ENCODE measurements around the gene CDK19.

DNA sequence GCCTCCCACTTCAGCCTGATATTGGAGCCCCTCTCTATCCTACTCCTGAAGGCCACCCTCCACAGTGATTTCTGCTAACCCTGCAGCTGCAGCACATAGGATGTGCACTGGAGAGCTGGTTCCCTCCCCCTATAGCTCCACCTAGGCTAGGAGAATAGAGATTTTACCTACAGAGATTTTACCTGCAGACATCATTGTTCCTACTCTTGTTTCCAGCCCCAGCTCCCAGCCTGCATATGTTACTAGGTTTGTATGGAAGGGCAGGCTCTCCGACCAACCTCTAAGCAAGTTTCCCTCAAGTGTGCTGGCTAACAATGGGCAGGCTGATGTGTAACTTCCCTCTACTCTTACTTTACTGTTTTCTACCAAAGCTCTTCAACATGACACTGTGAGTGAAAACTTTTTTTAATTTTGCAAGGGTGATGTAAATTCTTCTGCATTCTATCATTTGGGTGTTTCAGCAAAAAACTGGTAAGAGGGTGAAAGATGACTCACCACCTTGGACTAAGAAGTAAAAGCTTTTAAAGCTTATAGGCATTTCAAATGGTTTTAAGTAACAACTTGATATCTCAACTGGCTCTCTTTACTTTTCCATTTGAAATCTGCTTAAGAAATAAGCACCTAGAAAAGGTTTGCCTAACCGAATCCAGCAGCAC lies 106.8 kb downstream of the CDK19 start:
- no peak for TF ChIP-seq POLR2A (IDR thresholded peaks at IDR 0.05)
- TF ChIP-seq, protein P1, sequence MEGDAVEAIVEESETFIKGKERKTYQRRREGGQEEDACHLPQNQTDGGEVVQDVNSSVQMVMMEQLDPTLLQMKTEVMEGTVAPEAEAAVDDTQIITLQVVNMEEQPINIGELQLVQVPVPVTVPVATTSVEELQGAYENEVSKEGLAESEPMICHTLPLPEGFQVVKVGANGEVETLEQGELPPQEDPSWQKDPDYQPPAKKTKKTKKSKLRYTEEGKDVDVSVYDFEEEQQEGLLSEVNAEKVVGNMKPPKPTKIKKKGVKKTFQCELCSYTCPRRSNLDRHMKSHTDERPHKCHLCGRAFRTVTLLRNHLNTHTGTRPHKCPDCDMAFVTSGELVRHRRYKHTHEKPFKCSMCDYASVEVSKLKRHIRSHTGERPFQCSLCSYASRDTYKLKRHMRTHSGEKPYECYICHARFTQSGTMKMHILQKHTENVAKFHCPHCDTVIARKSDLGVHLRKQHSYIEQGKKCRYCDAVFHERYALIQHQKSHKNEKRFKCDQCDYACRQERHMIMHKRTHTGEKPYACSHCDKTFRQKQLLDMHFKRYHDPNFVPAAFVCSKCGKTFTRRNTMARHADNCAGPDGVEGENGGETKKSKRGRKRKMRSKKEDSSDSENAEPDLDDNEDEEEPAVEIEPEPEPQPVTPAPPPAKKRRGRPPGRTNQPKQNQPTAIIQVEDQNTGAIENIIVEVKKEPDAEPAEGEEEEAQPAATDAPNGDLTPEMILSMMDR (IDR thresholded peaks at IDR 0.05) = no peak
